NCI-H748 (cell line): ENCODE measurements around the gene DARS1.

Experiments
- DNase-seq: peaks from one replicate; lab custom pipeline; 2025; ENCODE audit not compliant: unreplicated experiment; lab: John Stamatoyannopoulos, UW

The DARS1 gene

DNA sequence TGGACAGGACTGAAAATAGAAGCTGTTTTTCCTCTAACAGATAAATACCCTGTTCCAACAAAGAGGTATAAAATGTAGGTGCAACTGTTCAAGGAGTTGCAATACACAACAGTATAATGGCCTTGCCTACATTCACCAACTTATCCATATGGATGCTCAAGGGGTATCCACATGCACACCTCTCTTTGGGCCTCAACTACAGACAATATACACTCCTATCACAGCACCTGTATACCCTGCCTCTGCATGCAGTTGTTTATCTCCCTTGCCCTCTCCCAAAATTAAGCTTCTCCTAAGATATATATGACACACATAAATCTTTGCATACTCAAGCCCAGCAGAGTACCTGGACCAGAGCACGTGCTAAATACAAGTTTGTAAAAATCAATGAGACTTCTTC lies 37.3 kb downstream of the DARS1 start:
- no peak for DNase-seq

DNA sequence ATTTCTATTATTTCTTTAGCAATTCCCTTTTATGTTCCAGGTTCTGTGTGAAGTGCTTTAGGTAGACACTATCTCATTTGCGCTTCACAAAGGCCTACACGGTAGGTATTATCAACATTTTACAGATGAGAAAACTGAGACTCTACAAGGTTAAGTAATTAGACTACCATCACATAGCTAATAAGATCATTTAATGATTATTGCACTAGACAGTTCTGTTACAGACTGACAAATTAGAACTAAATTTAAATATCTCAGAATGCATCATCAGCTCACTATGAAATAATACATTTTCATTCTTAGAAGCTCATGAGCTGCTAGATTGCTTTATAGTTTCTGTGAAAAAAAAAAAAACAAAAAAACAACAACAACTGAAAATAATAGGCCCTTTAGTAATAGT lies 37.9 kb downstream of the DARS1 start:
- DNase-seq = no peak

DNA sequence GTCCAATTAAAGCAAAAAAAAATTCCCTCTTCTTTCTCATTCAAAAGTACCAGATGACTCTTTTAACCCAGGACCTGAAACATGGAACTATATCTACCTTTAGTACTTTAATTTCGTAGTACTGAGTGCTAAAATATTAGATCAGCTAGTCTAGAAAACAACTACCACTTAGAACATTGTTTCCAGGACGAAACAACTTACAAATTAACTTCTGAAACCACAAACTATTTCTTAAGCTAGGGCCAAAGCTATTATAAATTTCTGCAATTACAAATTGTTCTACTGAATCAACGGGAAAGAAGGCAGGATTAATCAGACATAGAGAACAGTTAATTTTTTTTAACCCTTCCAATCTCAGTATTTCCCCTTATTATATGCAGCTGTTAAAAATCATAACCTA lies 39.9 kb downstream of the DARS1 start:
- DNase-seq = no peak

DNA sequence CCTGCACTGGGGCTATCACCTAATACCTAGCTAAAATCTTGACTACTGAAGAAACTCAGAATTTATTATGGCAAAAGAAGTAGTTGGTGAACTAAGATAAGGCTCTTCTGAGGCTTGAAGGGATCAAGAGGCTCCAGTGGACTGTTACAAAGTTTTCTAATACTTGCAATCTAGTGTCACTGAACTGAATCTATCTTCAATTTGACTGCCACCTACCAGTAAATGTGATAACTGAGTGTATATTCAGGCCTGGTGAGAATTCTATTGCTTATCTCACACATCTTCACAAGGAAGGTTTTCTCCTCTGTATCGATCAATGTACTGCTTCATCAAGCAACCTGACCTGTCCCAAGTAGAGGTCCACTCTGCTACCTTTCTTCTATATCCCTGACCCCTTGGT lies 40.8 kb downstream of the DARS1 start:
- DNase-seq = no peak

DNA sequence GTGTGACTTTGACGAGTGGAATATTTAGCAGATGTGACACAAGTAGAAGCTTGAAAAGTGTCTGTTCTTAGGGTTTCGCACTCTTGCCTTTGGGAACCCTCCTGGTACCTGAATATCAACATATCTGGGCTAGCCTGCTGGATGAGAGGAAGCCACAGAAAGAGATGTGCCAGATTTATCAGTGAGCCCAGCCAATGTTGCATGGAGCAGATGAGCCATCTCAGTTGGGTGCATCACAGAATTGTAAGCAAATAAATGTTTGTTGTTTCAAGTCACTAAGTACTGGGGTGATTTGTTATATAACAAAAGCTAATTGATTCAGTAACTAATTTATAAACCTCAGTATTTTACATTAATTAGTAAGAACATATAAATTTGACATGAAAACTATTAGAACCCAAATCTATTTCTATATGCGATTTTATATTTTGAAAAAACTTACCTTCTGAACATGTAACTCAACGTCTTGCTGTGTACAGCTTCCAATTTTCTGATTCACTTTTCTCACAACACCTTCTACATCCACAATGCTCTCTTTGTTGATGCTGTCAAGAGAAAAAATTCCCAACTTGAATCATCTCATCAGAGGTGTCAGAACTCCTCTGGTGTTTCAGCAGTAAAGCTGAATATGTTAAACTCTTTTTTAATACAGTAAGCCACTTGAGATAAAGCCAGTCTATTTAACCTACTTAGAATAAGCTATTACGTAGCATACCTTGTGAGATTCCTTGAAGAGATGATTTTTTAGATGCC lies 42.3 kb downstream of the DARS1 start:
- no peak for DNase-seq

DNA sequence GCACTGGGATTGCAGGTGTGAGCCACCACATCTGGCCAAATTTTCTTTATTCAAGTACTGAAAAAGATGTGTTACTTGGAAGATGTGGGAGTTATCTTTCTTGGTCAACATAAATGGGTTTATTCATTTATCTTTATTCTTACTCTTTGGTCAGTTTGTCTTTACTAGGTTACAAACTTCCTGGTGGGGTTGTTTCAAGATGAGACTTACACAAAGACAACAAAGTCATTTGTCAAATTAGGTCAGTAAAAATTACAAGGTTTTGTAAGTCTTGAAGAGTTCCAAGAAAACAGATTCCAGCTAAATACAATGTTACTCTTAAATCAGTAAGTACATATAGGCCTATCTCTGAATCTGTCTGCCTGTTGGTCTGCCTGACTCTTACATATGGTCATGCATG lies 48.9 kb downstream of the DARS1 start:
- DNase-seq = no peak

DNA sequence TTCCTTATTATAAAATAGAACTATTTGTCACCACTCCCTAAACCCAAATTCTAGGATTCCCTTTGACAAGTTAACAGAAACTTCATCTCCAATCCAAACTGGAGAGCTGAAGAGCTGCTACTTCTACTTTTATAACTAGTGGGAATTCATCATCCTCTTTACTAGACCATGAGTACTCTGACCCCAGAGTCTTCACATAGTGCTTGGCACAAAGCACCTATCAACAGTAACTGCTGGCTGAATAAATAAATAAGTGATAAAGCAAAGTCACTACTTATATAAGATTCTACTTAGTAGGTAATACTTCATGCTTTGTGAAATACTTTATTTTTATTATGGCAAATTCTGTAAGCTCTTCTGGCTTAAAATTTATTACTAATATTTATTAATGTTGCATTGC lies 49.5 kb downstream of the DARS1 start:
- DNase-seq = no peak

DNA sequence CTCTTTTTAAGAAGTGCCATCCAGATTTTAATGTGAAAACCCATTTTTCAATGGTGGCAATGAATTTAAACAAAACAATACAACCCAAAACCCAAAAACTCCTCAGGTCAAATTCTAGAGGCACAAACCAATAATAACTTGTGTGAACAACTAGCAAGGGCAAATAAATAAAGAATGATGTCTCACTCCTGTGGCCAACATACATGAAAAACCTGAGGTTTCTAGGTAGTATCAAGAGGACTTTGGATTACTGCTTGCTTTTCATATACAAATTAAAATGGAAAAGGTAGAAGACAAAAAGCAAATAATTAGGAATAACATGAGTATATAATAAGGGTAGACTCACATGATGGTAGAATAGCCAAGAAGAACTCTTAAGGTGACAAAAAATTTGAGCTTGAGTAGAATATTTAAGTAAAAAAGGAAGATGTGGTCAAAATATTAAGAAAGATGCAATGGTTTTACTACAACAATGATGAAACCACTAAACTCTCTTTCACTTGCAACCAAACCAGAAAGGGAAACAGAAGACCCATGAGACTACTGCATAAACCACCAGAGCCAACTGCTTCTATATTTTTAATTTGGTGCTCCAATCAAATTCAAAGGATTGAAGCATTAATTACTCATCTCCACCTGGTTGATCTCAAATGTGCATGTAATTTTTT lies 53.5 kb downstream of the DARS1 start:
- no peak for DNase-seq

DNA sequence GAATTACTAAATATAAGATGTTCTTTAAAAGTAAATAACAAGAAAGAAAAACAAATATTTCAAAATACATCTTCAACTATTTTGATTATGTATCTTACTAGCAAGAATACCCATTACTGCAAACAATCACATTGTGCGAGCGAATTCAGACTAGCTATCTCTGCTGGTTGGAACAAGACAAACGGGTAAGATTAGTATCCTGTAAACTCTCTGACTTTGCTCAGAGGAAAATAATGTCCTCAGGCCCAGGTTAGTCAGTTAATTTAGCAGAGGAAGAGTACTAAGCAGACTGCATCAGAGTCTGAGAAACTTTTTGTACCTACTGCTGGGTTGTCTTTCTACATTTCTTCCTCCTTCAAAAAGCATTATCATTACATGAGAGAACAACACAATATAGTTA lies 58.8 kb downstream of the DARS1 start:
- DNase-seq = no peak

DNA sequence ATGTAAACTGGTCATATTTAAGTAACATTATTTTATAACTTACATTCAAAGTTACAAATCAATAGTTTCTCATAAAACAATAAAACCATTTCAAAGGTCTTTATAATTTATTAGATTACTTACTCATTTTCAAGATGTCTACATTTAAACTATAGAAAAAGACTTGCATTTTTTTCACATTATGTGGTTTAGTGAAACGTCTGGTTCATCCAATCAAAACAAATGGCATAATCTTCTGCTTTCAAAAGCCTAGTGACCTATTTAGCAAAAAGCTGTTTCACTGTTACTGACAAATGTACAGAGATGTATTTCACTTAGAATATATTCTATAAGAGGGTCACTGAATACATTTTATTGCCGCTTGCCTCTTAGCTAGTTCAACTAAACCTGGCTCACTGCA lies 59.9 kb downstream of the DARS1 start:
- no peak for DNase-seq

DNA sequence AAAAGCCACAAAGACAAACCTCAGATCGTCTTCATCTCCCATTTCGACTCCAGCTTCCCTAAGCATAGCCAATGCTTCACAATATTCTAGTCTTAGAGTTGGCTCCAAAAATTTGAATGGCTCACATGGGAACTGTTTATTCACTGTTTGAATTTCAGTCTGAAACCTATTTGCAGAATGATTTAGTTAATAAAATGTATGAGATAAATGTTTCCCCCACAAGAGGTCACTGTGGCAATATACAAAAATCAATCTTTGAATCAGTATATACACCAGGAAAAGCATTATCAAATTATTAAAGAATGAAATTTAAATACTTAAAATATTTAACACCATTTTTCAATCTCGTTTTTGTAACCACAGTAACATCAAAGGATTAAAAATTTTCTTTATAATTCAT lies 69.2 kb downstream of the DARS1 start:
- DNase-seq = peak; percentile 55

DNA sequence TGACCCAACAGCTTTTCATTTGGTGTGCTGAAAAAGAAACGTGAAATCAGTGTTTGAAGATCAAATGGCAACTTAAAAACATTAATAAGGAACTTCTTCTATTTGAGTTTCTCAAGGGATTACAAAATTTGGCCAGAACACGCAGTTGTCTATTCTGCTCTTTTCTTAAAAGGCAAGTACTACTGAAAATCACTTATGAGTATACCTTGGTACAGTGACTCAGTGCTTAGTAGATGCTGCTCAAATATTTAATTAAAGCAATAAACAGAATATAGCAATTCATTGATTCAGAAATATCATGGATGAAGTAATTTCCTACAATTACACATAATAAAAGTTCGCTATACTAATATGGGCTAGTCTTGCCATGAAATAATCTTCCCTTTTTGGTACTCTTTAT lies 70.9 kb downstream of the DARS1 start:
- no peak for DNase-seq

DNA sequence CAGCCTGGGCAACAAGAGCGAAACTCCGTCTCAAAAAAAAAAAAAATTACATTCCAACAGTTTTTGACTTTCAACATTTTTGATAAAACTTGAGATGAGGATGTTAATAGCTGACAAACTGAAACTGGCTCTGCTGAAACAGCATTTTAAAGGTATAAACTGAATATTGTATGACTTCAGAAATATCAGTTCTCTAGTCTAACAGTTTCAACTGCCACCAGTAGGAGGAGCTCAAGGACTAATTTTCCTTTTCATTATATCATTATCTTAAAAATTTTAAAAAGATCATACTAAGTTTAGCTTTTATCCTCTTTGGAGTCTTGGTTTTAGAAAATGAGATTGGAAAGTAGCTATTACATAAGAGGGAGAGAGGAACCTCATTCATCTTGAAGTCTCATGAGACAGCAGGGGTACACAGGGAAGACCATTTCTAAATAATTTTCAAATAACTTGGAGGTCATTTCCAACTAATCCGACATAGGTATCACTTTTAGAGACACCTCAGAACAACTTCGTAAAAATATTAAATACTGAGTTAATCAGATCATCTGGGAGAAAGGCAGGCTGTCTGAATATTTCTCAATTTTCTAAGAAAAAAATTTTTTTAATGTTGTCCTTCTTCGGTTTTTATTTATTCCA lies 71.6 kb downstream of the DARS1 start:
- peak; percentile 39 for DNase-seq

DNA sequence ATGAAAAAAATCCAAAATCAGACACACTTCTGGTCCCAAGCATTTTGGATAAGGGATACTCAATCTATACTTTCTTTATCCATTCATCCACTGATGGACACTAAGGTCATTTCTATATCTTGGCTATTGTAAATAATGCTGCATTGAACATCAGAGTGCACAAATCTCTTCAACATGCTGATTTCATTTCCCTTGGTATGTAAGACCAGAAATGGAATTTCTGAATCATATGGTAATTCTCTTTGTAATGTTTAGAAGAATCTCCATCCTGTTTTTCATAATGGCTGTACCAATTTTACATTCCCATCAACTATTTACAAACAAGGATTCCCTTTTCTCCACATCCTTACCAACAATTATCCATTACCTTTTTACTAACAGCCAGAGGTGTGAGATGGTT lies 75.5 kb downstream of the DARS1 start:
- DNase-seq = no peak

DNA sequence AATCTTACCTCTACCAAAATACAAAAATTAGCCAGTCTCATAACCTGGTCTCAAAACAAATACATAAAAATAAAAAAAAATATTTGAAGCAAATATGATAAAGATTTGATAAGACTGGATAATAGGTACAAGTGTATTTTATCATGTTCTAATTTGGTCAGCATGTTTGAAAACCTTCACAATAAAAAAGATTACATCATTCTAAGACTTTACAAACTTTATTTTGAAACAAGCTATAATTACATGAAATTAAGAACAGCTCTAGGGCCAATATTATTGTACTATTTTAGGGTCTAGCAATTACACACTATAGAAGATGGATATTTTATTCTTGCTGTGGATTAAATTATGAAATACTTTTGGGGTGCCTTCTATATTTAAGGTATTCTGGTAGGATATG lies 79.7 kb downstream of the DARS1 start:
- no peak for DNase-seq

DNA sequence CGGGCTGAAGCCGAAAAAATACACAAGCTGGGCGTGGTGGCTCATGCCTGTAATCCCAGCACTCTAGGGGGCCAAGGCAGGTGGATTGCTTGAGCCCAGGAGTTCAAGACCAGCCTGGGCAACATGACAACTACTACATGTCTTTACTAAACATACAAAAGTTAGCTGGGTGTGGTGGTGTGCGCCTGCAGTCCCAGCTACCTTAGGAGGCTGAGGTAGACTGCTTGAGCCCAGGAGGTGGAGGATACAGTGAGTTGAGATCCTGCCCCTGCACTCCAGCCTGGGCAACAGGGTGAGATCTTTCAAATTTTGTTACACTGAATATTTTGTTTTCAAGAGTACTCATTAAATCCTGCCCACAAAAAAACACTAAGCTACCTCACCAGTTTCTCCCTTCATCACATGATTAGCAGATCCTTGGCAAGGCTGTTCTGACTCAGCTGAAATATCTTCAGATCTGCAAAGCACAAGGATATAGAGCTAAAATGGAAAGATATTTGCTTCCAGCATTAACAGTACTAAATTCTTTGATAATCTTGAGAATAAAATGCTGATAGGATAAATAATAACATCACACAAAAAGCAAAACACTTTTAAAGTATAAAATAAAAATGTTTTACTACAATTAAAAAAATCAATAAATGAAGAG lies 81.0 kb downstream of the DARS1 start:
- no peak for DNase-seq

DNA sequence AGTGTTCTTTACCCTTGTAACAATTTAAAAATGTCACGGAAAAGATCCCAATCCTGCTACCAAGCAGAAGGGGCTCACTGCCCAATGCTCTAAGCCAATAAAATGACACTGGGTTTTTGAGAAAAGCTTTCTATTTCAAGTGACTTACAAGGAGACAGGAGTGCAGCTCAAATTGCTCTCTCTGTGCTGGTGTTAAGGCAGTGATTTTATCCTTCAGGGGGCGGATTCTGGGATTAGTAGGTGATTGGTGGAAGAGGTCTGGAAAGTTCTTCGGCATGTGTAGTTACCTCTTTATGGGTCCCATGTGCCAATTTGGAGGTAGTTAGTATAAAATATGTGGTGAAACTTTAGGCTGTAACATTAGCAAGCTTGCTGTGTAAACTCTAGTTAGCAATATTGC lies 81.8 kb downstream of the DARS1 start:
- no peak for DNase-seq

DNA sequence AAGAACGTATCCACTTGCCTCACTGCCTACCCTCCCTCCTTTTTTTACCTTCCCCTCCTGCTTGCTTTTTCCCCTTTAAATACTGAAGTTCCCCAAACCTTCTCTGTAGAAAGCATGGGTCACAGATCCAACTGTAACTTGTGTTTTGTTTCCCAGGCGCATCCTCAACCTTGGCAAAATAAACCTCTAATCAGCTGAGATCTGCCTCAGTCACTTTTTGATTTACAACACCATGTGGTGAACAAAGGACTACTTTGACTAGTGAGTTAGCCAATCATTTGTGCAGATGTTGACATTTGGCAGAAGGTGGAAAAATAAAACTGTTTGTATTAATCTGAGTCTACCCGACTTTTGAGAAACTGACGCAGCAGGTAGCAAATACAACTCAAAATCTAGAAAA lies 85.9 kb downstream of the DARS1 start:
- no peak for DNase-seq

DNA sequence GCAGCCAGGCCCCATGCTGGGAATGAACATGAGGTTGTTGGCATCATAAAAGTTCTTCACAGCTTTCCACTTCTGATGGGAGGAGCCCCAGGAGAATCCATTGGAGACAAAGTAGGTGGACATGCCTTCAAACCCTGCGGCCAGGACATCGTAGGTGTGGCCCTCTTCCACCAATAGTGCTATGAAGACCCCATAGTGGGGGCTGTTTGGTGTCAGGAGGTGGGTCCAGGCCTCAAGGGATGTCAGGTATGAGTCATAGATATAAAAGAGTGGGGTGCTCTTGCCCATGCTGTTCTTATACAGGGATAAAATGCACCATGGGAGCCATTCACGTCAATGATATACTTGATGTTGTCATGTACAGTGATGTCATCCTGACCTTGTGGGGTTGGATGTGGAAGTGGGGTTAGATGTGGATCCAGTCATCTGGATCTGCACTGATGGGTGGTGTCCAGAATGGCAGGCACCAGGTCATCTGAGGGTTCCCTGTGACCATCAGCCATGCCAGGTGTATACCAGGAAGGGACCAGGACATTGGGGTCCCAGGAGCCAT lies 87.1 kb downstream of the DARS1 start:
- no peak for DNase-seq

DNA sequence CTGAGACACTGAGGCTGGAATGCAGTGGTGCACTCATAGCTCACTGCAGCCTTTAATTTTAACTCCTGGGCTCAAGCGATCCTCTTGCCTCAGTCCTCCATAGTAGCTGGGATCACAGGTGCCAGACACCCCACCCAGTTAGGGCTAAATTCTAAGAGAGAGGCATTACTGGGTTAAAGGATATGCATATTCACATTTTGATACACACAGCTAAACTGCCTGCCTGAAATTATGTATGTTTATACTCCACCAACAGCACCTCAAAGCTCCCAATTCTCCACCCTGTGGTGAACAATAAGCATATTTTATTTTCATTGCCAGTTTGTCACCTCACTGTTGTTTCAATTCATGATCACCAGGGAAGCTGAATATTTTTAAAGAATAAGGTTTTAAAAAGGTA lies 90.5 kb downstream of the DARS1 start:
- DNase-seq = no peak

DNA sequence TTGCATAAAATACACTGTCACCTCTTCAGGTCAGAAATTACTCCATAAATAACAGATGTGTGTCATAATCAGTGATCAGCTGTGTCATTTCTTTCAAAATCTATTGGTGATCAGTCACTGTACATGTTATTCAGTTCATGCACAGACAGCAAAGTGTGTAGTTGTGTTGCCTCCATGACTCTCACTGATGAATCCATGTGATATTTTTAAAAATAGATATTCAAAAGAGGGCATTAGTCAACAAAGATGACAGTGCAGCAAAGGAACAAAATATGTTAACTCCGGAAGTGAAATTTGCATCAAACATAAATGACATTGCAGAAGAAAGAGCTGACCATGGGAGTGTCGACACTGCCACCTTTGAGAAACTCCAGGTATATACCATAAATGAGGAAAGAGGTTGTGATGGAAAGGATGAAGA lies 92.0 kb downstream of the DARS1 start:
- DNase-seq = no peak

DNA sequence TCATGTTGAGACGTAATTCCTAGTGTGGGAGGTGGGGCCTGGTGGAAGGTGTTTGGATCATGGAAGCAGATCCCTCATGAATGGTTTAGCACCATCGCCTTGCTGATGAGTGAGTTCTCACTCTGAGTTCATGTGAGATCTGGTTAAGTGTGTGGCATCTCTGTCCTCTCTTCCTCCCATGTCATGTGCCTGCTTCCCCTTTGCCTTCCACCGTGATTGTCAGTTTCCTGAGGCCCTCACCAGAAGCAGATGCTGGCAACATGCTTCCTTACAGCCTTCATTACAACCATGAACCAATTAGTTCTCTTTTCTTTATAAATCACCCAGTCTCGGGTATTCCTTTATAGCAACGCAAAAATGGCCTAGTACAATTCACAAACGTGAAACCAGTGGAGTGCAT lies 94.6 kb downstream of the DARS1 start:
- DNase-seq = no peak
